SH-SY5Y (cell line): ENCODE measurements around the gene APEH.

Experiments used
- GATA2 ChIP-seq: IDR thresholded peaks from 2 replicates; pipeline ENCODE4 v1.6.1; 2011; ENCODE audit warnings: mild to moderate bottlenecking, low read depth, low read length
- GATA3 ChIP-seq: IDR thresholded peaks from 2 replicates; pipeline ENCODE4 v1.6.1; 2011; ENCODE audit warnings: low read depth, mild to moderate bottlenecking, low read length, moderate library complexity

The APEH gene

GRCh38 chr3:49721596-49721895, 47.4 kb downstream of the APEH start:
- TF ChIP-seq GATA2 (no peak), GATA3 (no peak)

DNA sequence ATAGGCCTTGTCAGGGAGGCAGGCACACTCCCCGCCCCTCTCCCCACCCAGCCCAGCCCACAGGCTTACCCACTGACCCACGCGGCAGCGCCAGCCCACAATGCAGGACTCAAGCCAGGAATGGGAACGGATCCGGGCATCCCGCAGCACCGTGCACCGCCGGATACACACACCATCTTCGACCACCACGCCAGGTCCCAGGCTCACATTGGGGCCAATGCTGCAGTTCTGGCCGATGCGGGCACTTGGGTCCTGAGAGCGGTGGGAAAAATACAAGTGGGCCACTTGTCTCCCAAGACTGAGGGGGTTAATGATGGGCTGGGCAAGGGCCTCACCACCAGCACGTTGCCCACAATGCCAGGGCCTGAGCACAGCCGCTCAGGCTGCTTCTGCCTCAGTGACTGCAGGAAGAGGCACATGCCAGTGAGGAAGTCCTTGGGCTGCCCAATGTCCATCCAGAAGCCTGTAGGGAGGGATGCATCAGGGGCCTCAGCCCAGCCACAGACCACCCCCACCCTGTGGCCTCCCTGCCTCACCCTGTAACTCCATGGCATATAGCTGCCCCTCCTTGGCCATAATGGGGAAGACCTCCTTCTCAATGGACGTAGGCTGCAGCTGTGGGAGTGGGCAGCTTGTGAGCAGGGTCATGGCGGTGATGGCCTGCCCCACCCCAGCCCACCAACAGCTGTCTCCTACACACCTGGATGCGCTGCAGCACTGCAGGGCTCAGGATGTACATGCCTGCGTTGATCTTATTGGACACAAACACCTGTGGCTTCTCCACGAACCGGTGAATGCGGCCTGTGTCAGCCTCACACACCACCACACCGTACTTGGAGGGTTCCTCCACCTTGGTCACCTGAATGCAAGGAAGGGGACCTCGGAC, 48.0 kb downstream of the APEH start:
- TF ChIP-seq GATA2: no peak
- TF ChIP-seq GATA3: no peak

DNA sequence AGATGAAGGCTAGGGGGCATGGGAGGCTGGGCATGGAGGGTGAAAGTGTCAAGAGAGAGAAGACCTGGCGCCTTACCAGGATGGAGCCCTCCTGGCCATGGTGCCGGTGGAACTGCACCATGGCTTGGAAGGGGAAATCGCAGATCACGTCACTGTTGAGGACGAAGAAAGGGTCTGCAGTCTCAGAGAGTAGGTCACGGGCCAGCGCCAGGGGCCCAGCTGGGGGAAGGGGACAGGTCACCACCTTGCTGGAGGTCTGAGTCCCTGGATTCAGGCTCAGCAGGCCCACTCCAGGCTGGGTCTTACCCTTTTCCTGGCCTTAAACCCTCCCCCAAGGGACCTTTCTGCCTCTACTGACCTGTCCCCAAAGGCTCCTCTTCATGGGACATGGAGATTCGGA, 48.7 kb downstream of the APEH start:
- no peak for TF ChIP-seq GATA3
- no peak for TF ChIP-seq GATA2

DNA sequence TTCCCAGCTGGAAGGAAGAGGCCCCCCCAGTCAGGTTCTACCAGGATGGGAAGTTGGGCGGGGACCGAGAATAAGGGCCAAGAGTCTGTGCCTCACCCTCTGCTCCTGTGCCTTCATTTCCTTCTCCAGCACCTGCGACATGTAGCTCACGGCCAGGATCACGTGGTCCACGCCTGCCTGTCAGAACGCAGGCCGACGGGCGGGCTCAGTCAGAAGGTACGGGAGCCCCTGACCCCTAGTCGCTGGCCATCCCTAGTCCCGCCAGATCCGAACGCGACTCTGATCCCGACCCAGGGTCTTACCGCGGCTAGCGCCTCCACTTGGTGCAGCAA, 49.1 kb downstream of the APEH start:
- TF ChIP-seq GATA2 (no peak), GATA3 (no peak)

DNA sequence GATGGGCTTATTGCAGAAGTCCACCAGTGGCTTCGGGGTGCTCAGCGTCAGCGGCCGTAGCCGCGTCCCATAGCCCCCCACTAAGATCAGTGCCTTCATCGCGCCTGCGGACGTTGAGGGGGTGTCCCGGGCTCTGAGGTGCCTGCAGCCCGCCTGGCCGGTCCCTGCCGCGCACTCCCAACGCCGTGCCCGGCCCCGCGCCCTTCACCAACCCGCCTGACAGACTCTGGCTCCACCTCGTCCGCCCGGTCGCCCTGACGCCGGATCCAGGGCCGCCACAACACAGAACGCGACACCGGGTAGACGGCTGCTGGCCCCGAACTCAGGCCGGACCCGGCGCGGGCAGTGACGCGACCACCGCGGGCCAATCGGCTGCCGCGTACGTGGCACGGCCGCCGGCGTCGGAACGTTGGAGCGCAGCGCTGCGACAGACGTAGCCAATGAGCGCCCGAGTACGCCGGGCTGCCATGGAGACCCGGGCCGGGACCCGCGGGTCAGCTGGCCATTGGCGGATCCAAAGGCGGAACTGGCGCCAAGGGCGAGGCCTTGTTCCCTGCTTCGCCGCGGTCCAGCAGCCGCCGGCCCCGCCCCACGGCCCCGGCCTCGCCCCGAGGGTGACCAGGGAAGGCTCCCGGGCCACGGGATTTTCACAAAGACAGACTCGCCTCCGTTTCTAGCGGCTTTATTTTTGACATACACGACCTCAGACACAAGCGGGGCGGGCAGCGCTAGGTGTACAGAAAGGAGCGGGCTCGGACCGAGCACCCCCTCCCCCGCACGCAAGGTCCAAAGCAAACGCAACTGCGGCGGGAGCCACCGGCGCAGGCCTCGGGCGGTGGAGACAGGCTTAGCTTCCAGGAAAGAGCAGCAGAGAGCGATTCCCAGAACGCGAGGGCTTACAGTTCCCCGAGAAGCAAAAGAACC, 49.7 kb downstream of the APEH start, which contains the start of gene GMPPB:
GMPPB (minus strand) TSS at position 324 of the 924 bp plus-strand sequence; CDS start at position 99, 225 bp downstream.
- no peak for TF ChIP-seq GATA3
- TF ChIP-seq GATA2: no peak

- TF ChIP-seq GATA3: no peak
- TF ChIP-seq GATA2: no peak
Observed at GRCh38 chr3:49724586-49724985, 50.4 kb downstream of the APEH start.

DNA sequence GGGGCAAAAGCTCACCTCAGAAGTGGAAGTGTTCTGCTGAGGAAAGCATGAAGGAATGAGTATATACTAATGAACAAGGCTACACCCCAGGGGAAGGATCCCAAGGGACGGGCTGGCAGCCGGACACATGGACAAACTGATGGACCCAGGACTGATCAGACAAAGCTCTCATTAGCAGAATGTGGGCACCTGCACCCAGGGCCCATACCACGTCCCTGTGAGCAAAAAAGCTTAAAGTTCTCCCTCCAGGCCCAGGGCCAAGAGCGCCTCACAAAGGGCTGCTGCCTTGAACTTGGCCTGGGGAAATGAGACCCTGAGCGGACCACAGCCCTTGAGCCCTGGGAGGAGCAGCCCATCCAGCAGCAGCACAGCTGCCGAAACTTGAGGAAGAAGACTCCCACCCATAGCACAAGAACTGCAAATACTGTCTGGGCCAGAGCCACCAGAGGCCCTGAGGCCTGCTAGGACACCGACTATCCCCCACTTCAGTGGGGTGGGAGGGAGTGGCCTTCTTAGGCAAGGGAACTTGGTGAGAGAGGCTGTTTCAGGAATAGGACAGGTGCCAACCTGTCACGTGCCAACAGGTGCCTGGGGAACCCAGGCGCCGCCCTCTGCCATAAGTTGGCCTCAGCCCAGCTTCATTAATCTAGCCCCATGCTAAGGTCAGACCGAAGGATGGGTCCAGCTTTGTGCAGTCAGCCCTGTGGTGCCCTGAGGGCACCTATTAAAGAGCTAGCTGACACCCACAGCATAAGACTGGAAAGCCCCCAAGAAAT, 51.9 kb downstream of the APEH start:
- no peak for TF ChIP-seq GATA3

- TF ChIP-seq GATA2 (no peak), GATA3 (no peak)
Observed at GRCh38 chr3:49727154-49727923, 53.2 kb downstream of the APEH start.

GRCh38 chr3:49727924-49728361, 53.8 kb downstream of the APEH start:
- no peak for TF ChIP-seq GATA2
- no peak for TF ChIP-seq GATA3

DNA sequence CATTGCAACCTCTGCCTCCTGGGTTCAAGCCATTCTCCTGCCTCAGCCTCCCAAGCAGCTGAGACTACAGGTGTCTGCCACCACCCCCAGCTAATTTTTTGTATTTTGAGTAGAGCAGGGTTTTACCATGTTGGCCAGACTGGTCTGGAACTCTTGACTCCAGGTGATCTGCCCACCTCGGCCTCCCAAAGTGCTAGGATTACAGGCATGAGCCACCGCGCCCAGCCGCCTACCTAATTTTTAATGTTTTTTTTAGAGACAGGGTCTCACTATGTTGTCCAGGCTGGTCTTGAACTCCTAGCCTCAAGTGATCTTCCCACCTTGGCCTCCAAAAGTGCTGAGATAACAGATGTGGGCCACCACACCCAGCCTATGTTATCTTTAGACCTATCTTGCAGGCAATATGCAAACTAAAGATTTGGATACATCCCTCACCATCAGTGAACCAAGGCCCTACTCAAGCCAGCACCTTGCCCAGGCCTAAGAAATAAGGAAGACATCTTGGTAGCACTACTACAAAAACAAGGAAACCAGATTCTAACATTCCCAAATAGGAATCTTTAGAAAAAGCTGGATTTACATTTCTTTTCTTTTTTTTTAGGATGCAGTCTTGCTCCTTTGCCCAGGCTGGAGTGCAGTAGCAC, 55.9 kb downstream of the APEH start:
- TF ChIP-seq GATA3 (no peak), GATA2 (no peak)

- TF ChIP-seq GATA2 (no peak), GATA3 (no peak)
Observed at GRCh38 chr3:49732597-49732996, 58.4 kb downstream of the APEH start.

DNA sequence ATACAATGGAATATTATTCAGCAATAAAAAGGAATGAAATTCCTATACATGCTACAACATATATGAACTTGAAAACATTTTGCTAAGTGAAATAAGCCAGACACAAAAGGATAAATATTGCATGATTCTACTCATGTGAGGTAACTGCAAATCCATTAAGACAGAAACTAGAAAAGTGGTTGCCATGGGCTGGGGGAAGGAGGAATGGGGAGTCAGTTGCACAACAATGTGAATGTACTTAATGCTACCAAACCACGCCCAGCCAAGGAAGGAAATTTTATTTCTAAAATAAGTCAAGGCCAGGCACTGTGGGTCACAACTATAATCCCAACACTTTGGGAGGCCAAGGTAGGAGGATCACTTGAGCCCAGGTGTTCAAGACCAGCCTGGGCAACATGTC, 59.4 kb downstream of the APEH start:
- TF ChIP-seq GATA3 (no peak), GATA2 (no peak)
